GM18499 (cell line): ENCODE measurements around the gene SIVA1.
A peak's percentile ranks its signal among the peaks of the same experiment; 100 is the strongest.

Experiments
- ATAC-seq: cut with Tn5 transposase; IDR thresholded peaks from one replicate; pipeline ENCODE4 v1.9.1; 2021; ENCODE audit warnings: moderate number of reproducible peaks; ENCODE audit not compliant: insufficient read depth, unreplicated experiment

Gene SIVA1

GRCh38 chr14:104752735-104753527 lies at the start of gene SIVA1:
TSS of gene SIVA1 (plus strand) at chr14:104753147. CDS start at chr14:104753202, 55 bp downstream.
- ATAC-seq = peak; percentile 87

GRCh38 chr14:104703269-104703668 lies 49.7 kb upstream of the SIVA1 start:
- no peak for ATAC-seq

- no peak for ATAC-seq
Observed at GRCh38 chr14:104704252-104704651, 48.7 kb upstream of the SIVA1 start.

GRCh38 chr14:104705340-104706047 lies 47.5 kb upstream of the SIVA1 start:
- no peak for ATAC-seq

GRCh38 chr14:104706733-104707607 lies 46.0 kb upstream of the SIVA1 start:
- no peak for ATAC-seq

GRCh38 chr14:104707608-104708595 lies 45.0 kb upstream of the SIVA1 start:
- ATAC-seq = no peak

GRCh38 chr14:104708606-104709268 lies 44.2 kb upstream of the SIVA1 start:
- no peak for ATAC-seq

- ATAC-seq = no peak
Observed at GRCh38 chr14:104709387-104710039, 43.4 kb upstream of the SIVA1 start.

GRCh38 chr14:104710071-104710735 lies 42.7 kb upstream of the SIVA1 start:
- no peak for ATAC-seq

GRCh38 chr14:104712881-104713734 lies 39.8 kb upstream of the SIVA1 start:
- no peak for ATAC-seq

GRCh38 chr14:104714066-104714465 lies 38.9 kb upstream of the SIVA1 start:
- ATAC-seq = no peak

GRCh38 chr14:104714681-104715080 lies 38.3 kb upstream of the SIVA1 start:
- ATAC-seq = no peak

- ATAC-seq = no peak
Observed at GRCh38 chr14:104715416-104715815, 37.5 kb upstream of the SIVA1 start.

- ATAC-seq = no peak
Observed at GRCh38 chr14:104715871-104716270, 37.1 kb upstream of the SIVA1 start.

GRCh38 chr14:104717137-104717536 lies 35.8 kb upstream of the SIVA1 start:
- ATAC-seq = no peak

- no peak for ATAC-seq
Observed at GRCh38 chr14:104717646-104718045, 35.3 kb upstream of the SIVA1 start.

GRCh38 chr14:104718147-104718546 lies 34.8 kb upstream of the SIVA1 start:
- ATAC-seq = no peak
